Endothelial cell of umbilical vein (primary cell): ENCODE measurements around the gene ARHGEF17. TPM values are rescaled to one million over a fixed set of nuclear protein-coding genes. Genes with fewer than 3 reads are reported as not detected.
A peak's percentile ranks its signal among the peaks of the same experiment; 100 is the strongest.

Source experiments
- BruUV-seq: library from RNA; stranded (reverse); fragments of 400-500 nt; replicated peaks from 2 replicates; lab custom pipeline; 2021; lab: Mats Ljungman, UMichigan
- CTCF ChIA-PET: fragments of 300-600, 350-600 bp; sonication (Branson Sonifier 250); formaldehyde crosslinking; loops from one replicate; lab custom pipeline; 2021; ENCODE audit warnings: antibody characterized with exemption, inconsistent platforms; lab: Charles Lee
- POLR2A ChIA-PET: fragments of 300-600, 350-600 bp; sonication (Branson Sonifier 250); formaldehyde crosslinking; loops from one replicate; lab custom pipeline; 2021; ENCODE audit warnings: antibody characterized with exemption, inconsistent platforms; lab: Charles Lee
- DNase-seq: peaks from one replicate; pipeline ENCODE4 v3.0.0-alpha.2; 2011; ENCODE audit warnings: low read depth, low spot score
- FAIRE-seq: peaks from 2 replicates; lab custom pipeline; 2011; peaks lifted over from hg19 to GRCh38; lab: Jason Lieb, UNC
- H2AFZ ChIP-seq: 2 replicates; pipeline ENCODE4 v1.6.0; 2012; ENCODE audit warnings: low read depth, low read length, control low read depth, inconsistent platforms
- H3K27ac ChIP-seq: 2 replicates; pipeline ENCODE4 v1.5.1; 2011; ENCODE audit warnings: low read depth, mild to moderate bottlenecking, control low read depth, low read length, moderate library complexity; ENCODE audit not compliant: insufficient read depth
- H3K27me3 ChIP-seq, 2 experiments: 2 replicates each; pipeline versions ENCODE4 v1.6.0 to v1.6.1; 2011; ENCODE audit warnings: low read length in 2 of 2, mixed read lengths in 1 of 2; ENCODE audit not compliant: control insufficient read depth in 2 of 2, insufficient read depth in 2 of 2
- H3K36me3 ChIP-seq, 2 experiments: 2 replicates in 1 of 2; 3 replicates in 1 of 2; pipeline ENCODE4 v1.5.1; 2011; ENCODE audit warnings: low read length in 2 of 2, mild to moderate bottlenecking in 1 of 2, moderate library complexity in 1 of 2; ENCODE audit not compliant: control insufficient read depth in 2 of 2, insufficient read depth in 2 of 2; ENCODE audit errors: extremely low read depth in 1 of 2
- H3K4me1 ChIP-seq: 3 replicates; pipeline ENCODE4 v1.5.1; 2011; ENCODE audit warnings: mild to moderate bottlenecking, low read length; ENCODE audit not compliant: control insufficient read depth, insufficient read depth; ENCODE audit errors: extremely low read depth
- H3K4me2 ChIP-seq: 2 replicates; pipeline ENCODE4 v1.6.1; 2011; ENCODE audit warnings: low read length, control low read depth, mixed read lengths; ENCODE audit not compliant: insufficient read depth
- H3K4me3 ChIP-seq, 3 experiments: fragments of 200-600 bp in 1 of 3; sonication (generic), shearing (Covaris generic) in 1 of 3; replicated peaks in 1 of 3; 2 replicates each; pipeline ENCODE4 v1.5.1; 2011 to 2016; ENCODE audit warnings: control low read depth in 3 of 3, low read length in 3 of 3, mild to moderate bottlenecking in 2 of 3, inconsistent platforms in 1 of 3, low read depth in 1 of 3, moderate library complexity in 1 of 3; ENCODE audit not compliant: insufficient read depth in 1 of 3
- H3K79me2 ChIP-seq: 2 replicates; pipeline ENCODE4 v1.6.0; 2012; ENCODE audit warnings: low read length, inconsistent platforms; ENCODE audit not compliant: control insufficient read depth, insufficient read depth
- H3K9ac ChIP-seq: replicated peaks from 2 replicates; pipeline ENCODE3; 2011; ENCODE audit warnings: low read length, control low read depth; ENCODE audit not compliant: insufficient read depth; ENCODE audit errors: extremely low read depth
- H3K9me1 ChIP-seq: replicated peaks from 3 replicates; pipeline ENCODE4 v1.6.0; 2011; ENCODE audit warnings: mild to moderate bottlenecking, low read length; ENCODE audit not compliant: control insufficient read depth, insufficient read depth; ENCODE audit errors: extremely low read depth
- H3K9me3 ChIP-seq: replicated peaks from 2 replicates; pipeline ENCODE4 v1.5.1; 2012; ENCODE audit warnings: low read length, inconsistent platforms; ENCODE audit not compliant: control insufficient read depth, insufficient read depth
- H4K20me1 ChIP-seq: replicated peaks from 2 replicates; pipeline ENCODE3; 2011; ENCODE audit warnings: mild to moderate bottlenecking, low read length; ENCODE audit not compliant: control insufficient read depth, insufficient read depth; ENCODE audit errors: extremely low read depth
- EZH2 ChIP-seq: IDR thresholded peaks from 2 replicates; pipeline ENCODE4 v1.6.1; 2012; ENCODE audit warnings: borderline replicate concordance, low read depth, mild to moderate bottlenecking, moderate library complexity, low read length, inconsistent platforms; ENCODE audit not compliant: severe bottlenecking
- FOS ChIP-seq: IDR thresholded peaks from 2 replicates; pipeline ENCODE4 v1.6.1; 2011; ENCODE audit warnings: mild to moderate bottlenecking, low read length, moderate library complexity, borderline replicate concordance; ENCODE audit not compliant: insufficient read depth
- JUN ChIP-seq: IDR thresholded peaks from 2 replicates; pipeline ENCODE4 v1.6.1; 2011; ENCODE audit warnings: borderline replicate concordance, low read depth; ENCODE audit not compliant: insufficient read length, insufficient read depth
- MAX ChIP-seq: IDR thresholded peaks from 2 replicates; pipeline ENCODE4 v1.6.1; 2011; ENCODE audit not compliant: insufficient read depth, insufficient read length
- MYC ChIP-seq: IDR thresholded peaks from one replicate; pipeline ENCODE4 v1.6.1; 2011; ENCODE audit warnings: mild to moderate bottlenecking, low read depth, low read length
- POLR2A ChIP-seq: IDR thresholded peaks from 2 replicates; pipeline ENCODE4 v1.6.1; 2012; ENCODE audit warnings: low read depth, mild to moderate bottlenecking, control low read depth, low read length
- POLR2AphosphoS5 ChIP-seq: IDR thresholded peaks from 2 replicates; pipeline ENCODE4 v1.6.1; 2012; ENCODE audit warnings: low read depth, mild to moderate bottlenecking, control low read depth, low read length, moderate library complexity; ENCODE audit not compliant: insufficient read depth
- dilution Hi-C: fragments of 300-500 bp; cut with MboI; formaldehyde crosslinking; loops from one replicate; pipeline ENCODE4 v1.15.0; 2019; ENCODE audit warnings: low sequenced_read_pairs; ENCODE audit not compliant: extremely low pct_ligation_motif_present
- intact Hi-C: fragments of 100-400 bp; cut with micrococcal nuclease; formaldehyde crosslinking; loops from one replicate; pipeline ENCODE4 v1.10.0; 2022
- polyA plus RNA-seq, 4 experiments: library from polyadenylated mRNA; depleted of rRNA in 3 of 4; stranded (reverse) in 3 of 4; unstranded in 1 of 4; fragments of >200 nt; gene quantifications; 2 replicates each; pipeline versions ENCODE4 v1.2.1 to v1.2.3, GENCODE V29; 2011 to 2012; ENCODE audit warnings: missing spikeins in 1 of 4
- total RNA-seq: library from RNA; stranded (reverse); gene quantifications from 2 replicates; pipeline ENCODE4 v1.2.3, GENCODE V29; 2021

The ARHGEF17 gene
- total and polyA plus RNA-seq, 2 donors (not counting 3 experiments of a cell fraction or from before 2014, with no cell fraction given), result 74.9 to 89.9 TPM

GRCh38 chr11:73291781-73292524, 16.1 kb upstream of the ARHGEF17 start:
- intact Hi-C loops, result no loop called here
- H3K4me3 ChIP-seq, result no peak overlapping the region
- ChIA-PET POLR2A (no interaction called here), CTCF (interaction anchor here (1.1 to 7.5 kb wide), 11 partner anchors 9 to 567 kb away, joined by 4 to 110 read pairs (median 7); no protein-coding TSS in a partner anchor)
- TF ChIP-seq POLR2AphosphoS5 (no peak), EZH2 (no peak), FOS (no peak)
- no TSS peak for BruUV-seq
- H3K4me2 ChIP-seq, result no peak overlapping the region
- H3K79me2 ChIP-seq, result no peaks in the 10 kb centered on the region
- H3K27me3 ChIP-seq, result no peaks in the 10 kb centered on the region
- no peaks in the 10 kb centered on the region for H4K20me1 ChIP-seq
- dilution Hi-C loops, result no loop called here
- FAIRE-seq (no peak), DNase-seq (no peak)
- H3K27ac ChIP-seq, result no peak overlapping the region
- H3K36me3 ChIP-seq, result no peaks in the 10 kb centered on the region
- H2AFZ ChIP-seq, result peak overlapping the region; percentile 31
- no peaks in the 10 kb centered on the region for H3K9me3 ChIP-seq
- no peak overlapping the region for H3K9ac ChIP-seq
- H3K9me1 ChIP-seq, result no peaks in the 10 kb centered on the region
- peaks cover 19% of the 10 kb centered on the region for H3K4me1 ChIP-seq

- dilution Hi-C loops (no loop called here), intact Hi-C loops (no loop called here)
- H3K79me2 ChIP-seq, result no peaks in the 10 kb centered on the region
- ChIA-PET POLR2A (no interaction called here), CTCF (interaction anchor here (0.6 to 7.5 kb wide), 10 partner anchors 9 to 1085 kb away, joined by 3 to 110 read pairs (median 7); no protein-coding TSS in a partner anchor)
- no TSS peak for BruUV-seq
- H3K36me3 ChIP-seq, result no peaks in the 10 kb centered on the region
- FAIRE-seq (no peak), DNase-seq (no peak)
- no peak overlapping the region for H3K4me2 ChIP-seq
- no peak overlapping the region for H3K9ac ChIP-seq
- H3K27ac ChIP-seq, result no peak overlapping the region
- peaks cover 19% of the 10 kb centered on the region for H3K4me1 ChIP-seq
- H3K4me3 ChIP-seq, result no peak overlapping the region
- no peaks in the 10 kb centered on the region for H3K27me3 ChIP-seq
- no peaks in the 10 kb centered on the region for H3K9me1 ChIP-seq
- peak overlapping the region; percentile 31 for H2AFZ ChIP-seq
- no peak for TF ChIP-seq FOS
- TF ChIP-seq POLR2AphosphoS5, result no peak
- TF ChIP-seq MAX, result no peak
- no peak for TF ChIP-seq JUN
- no peak for TF ChIP-seq EZH2
- no peak for TF ChIP-seq MYC
- TF ChIP-seq POLR2A, result no peak
- H4K20me1 ChIP-seq, result no peaks in the 10 kb centered on the region
- no peaks in the 10 kb centered on the region for H3K9me3 ChIP-seq
Measured at GRCh38 chr11:73292525-73292894, 15.6 kb upstream of the ARHGEF17 start.
